Upper lobe of left lung (tissue), 4 donors: Measurements from ENCODE around the gene NCAM2.

Experiments used
- CTCF ChIP-seq, 6 experiments: fragments of 450-650 bp in 4 of 6; fragments of 200-600 bp in 2 of 6; sonication (generic) in 2 of 6; IDR thresholded peaks; one replicate each; pipeline ENCODE4 v1.5.1; 2016 to 2019; ENCODE audit warnings: antibody characterized with exemption in 6 of 6
- EP300 ChIP-seq, 4 donors: sonication (generic); formaldehyde crosslinking; IDR thresholded peaks; one replicate each; pipeline ENCODE4 v1.5.1; 2017; ENCODE audit warnings: antibody characterized with exemption in 4 of 4, control low read depth in 2 of 4
- POLR2A ChIP-seq, 4 donors: fragments of 450-650 bp; IDR thresholded peaks; one replicate each; pipeline ENCODE4 v1.5.1; 2016 to 2017; ENCODE audit warnings: antibody characterized with exemption in 4 of 4, mild to moderate bottlenecking in 2 of 4
- POLR2AphosphoS5 ChIP-seq, 2 donors: sonication (generic); formaldehyde crosslinking; IDR thresholded peaks; one replicate each; pipeline ENCODE4 v1.5.1; 2017; ENCODE audit warnings: antibody characterized with exemption in 2 of 2

DNA sequence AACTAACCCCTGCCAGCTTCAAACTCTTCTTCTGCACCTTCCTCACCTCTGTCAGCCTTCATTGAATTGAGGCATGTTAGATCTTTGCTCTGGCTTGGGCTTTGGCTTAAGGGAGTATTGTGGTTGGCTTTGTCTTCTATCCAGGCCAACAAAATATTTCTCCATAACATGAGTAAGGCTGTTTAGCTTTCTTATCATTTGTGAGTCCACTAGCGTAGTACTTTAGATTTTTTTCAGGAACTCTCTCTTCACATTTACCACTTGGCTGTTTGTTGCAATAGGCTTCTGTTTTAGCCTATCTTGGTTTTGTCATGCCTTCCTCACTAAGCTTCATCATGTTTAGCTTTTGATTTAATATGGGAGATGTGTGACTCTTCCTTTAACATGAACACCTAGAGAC is 417.5 kb downstream of the NCAM2 start:
- no peak for TF ChIP-seq EP300 (IDR thresholded peaks at IDR 0.05)
- no peak for TF ChIP-seq POLR2A (IDR thresholded peaks at IDR 0.05)
- TF ChIP-seq CTCF (IDR thresholded peaks at IDR 0.05), result no peak
- no peak for TF ChIP-seq POLR2AphosphoS5 (IDR thresholded peaks at IDR 0.05)
